Smooth muscle cell of bladder (primary cell): Measurements from ENCODE around the gene PHLDA2. TPM values are rescaled to one million over a fixed set of nuclear protein-coding genes. Genes with fewer than 3 reads are reported as not detected.

Source experiments
- total RNA-seq: library from RNA; depleted of rRNA; stranded (reverse); fragments of >200 nt; gene quantifications from 2 replicates; pipeline ENCODE4 v1.2.3, GENCODE V29; 2014

The PHLDA2 gene
- 1.6 and 2.4 TPM in 2 replicates for total RNA-seq

GRCh38 chr11:2928605-2929530 is at the start of gene PHLDA2:
TSS of gene PHLDA2 (minus strand) at chr11:2929420. CDS start at chr11:2929364, 56 bp downstream.

GRCh38 chr11:2885678-2886081 is 43.5 kb downstream of the PHLDA2 start, which contains the start of gene CDKN1C:
TSS of gene CDKN1C (minus strand) at chr11:2885775. CDS start at chr11:2885456, 319 bp downstream.

Other genes starting within 250 kb of the PHLDA2 start
- 4.0 and 4.9 TPM in 2 replicates for gene KCNQ1OT1, start 229.4 kb downstream of the PHLDA2 start, total RNA-seq
- gene CDKN1C, start 43.6 kb downstream of the PHLDA2 start, total RNA-seq = 37.0 and 43.6 TPM in 2 replicates
- gene NAP1L4, start 62.9 kb upstream of the PHLDA2 start, total RNA-seq = 81.5 and 107 TPM in 2 replicates
- gene CARS1, start 128.0 kb upstream of the PHLDA2 start, total RNA-seq = 80.4 and 94.6 TPM in 2 replicates
- gene OSBPL5, start 235.9 kb upstream of the PHLDA2 start, total RNA-seq = 33.0 and 45.0 TPM in 2 replicates